Measurements from ENCODE around the gene MAS1.

- no peak for TF ChIP-seq CTCF (IDR thresholded peaks at IDR 0.05)
- no peak for TF ChIP-seq POLR2AphosphoS5 (IDR thresholded peaks at IDR 0.05; ENCODE audit: low read depth, low read length)
- no peak for TF ChIP-seq REST (IDR thresholded peaks at IDR 0.05; ENCODE audit: insufficient read depth in 1 of 2, low read depth in 2 of 2, low read length in 1 of 2)
- no peak for TF ChIP-seq TCF7L2 (IDR thresholded peaks at IDR 0.05; ENCODE audit: low read depth, low read length)
Measured at GRCh38 chr6:159898519-159898918, 7.7 kb downstream of the MAS1 start.
